Inflammatory macrophage treated with lipopolysaccharide for 4 hours (primary cell): ENCODE measurements around the gene LIX1.
"Not testable (repeated sequence)": the region's sequence is repeated elsewhere in the genome, so short reads cannot be mapped to it uniquely, and the experiment has no call there.

Experiments used
- DNase-seq: peaks from one replicate; pipeline ENCODE4 v3.0.0-alpha.2; 2020

The LIX1 gene

DNA sequence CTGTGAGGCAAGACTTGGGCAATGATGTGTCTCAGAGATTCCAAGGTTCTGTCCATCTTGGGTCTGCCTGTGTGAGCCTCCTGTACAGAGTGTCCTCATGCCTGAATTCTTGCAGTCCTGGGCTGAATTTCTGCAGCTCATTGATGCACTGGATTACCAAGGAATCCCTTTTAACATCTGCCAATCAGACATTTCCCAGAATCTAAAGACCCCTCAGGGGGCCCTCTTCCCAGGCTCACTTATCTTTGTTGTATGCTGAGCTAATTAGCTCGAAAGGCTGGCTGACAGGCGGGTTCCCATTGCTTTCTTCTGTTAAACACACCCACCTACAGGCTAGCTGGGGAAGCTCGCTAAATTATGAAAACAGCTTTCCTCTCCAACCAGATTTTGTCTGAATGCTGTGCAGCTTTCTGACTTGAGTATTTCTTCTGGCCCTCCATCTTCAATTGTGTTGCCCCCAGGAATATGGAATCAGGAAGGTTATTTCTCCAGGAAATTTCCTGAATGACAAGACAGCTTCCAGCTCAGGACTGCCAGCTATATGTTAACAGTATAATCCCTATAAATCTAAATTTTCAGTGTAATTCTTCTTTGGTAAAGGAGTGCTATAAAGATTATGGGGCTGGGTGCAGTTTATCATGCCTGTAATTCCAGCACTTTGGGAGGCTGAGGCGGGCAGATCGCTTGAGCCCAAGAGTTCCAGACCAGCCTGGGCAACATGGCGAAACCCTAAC is at the start of gene LIX1:
Gene LIX1, minus strand, starts transcription at position 91 of the 734 bp plus-strand sequence. Its CDS starts 35 bp downstream, at position 56.
- peak; percentile 51 for DNase-seq

- DNase-seq = no peak
Measured at GRCh38 chr5:97191893-97192292, 49.5 kb upstream of the LIX1 start.

GRCh38 chr5:97189523-97189922 is 47.1 kb upstream of the LIX1 start:
- DNase-seq = not testable (repeated sequence)

DNA sequence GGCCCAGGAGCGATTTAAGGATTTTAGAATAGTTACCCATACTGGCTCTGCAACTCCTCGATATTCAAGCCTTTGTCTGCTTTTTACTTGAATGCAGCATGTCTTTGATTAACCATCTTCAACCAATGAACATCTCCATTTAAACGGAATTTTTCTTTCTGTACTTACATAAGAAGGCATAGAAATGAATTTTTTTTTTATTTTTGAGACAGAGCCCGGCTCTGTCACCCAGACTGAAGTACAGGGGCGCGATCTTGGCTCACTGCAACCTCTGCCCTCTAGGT is 41.5 kb upstream of the LIX1 start:
- DNase-seq = no peak

DNA sequence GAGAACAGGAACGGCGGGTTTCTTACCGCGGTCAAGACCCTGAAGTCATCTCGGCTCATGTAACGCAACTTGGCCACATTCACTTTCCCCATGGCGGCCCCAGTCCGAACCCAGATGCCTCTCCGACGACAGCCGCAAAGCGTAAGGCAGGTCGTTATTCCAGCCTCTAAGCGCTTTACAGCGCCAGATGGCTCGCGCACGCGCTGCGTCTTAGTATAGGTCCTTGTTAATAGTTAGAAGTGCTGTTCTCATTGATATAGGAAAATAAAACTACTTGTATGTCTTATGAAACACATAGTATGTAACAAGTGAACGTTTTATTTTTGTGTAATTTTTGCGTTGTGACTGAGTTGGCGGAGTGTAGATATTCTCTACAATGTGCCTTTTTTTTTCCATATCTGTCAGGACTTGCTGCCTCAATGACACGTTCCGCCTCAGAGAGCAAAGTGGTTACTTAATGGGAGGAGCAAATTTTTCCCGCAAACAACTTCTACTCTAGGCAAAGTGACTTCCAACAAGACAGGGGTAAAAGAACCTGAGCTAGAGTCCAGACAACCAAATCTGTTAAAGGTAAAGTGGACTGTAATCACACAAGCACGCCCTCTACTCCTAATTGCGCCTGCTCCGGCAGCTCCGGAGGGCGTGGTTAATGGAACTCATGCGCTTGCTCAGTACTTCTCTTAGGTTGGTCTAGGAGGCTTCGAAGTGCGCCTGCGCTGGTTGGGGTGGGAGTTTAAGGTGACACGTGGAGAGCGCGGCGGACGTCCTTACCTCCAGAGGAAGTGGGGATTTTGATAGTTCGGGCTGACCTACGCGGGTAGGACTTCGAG is 40.9 kb upstream of the LIX1 start, which contains the start of gene RIOK2:
Gene RIOK2, minus strand, starts transcription at position 148 of the 830 bp plus-strand sequence. Its CDS starts 56 bp downstream, at position 92.
- peak; percentile 96 for DNase-seq

DNA sequence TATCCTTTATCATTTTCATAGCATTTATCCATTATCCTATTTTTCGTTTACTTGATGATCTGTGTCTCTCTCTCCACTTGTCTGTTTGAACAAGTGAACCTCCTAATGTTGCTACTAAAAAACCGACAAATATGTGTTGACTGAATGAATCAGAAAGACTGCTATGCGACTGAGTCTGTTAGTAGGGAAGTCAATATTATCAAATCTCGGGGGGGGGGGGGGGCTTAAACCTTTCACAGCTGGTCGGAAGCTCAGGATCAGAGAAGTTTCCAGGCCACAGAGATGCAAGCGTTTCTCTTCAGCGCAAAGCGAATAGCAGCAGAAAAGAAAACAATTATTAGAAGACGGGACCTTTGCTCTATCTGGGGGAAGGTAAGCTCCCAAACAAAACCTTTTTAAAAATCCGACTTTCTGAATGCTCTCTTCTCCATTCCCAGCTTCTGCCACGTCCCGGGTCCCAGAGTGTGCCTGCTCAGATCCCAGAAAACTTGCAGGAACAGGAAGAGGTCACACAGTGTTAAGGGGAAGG is 40.2 kb upstream of the LIX1 start:
- DNase-seq = peak; percentile 16

DNA sequence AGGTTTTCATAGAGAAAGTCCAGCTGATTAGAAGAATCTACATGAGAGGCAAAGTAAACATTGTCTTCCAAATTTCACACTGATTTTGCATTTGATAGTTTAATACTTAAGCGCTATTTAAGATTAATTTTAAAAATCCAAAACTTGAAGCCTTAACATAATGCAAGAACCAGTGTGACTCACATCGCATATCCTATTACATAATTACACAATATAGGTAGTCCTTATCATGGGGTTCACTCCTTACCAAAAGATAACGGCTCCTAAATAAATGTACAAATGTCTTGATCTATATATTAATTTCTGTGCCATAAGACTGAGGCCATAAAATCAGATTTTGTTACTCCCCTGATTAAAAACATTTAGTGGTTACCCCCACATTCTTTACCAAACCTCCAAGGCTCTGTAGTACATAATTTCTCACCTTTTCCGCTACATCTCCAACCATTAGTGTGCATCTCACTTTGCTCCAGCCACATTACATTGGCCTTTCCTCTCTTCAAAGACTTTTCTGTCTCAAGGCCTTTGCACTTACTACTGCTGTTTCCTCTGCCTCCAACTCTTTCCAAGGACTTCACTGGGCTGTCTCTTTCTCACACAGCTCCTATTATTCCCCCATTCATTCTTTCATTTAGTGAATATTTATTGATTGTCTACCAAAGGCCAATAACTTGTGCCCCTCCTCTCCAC is 39.6 kb upstream of the LIX1 start:
- peak; percentile 10 for DNase-seq

DNA sequence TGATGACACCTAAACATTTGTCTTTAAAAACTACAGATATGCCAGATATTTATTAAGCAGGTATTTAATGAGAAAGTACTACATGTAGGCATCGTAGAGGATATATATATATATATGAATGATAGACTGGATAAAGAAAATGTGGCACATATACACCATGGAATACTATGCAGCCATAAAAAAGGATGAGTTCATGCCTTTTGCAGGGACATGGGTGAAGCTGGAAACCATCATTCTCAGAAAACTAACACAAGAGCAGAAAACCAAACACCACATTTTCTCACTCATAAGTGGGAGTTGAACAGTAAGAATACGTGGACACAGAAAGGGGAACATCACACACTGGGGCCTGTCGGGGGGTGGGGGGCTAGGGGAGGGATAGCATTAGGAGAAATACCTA is 37.0 kb upstream of the LIX1 start:
- not testable (repeated sequence) for DNase-seq

GRCh38 chr5:97172227-97172626 is 29.8 kb upstream of the LIX1 start:
- no peak for DNase-seq

- DNase-seq = no peak
Measured at GRCh38 chr5:97171703-97172102, 29.3 kb upstream of the LIX1 start.

GRCh38 chr5:97167435-97167834 is 25.0 kb upstream of the LIX1 start:
- peak; percentile 29 for DNase-seq

DNA sequence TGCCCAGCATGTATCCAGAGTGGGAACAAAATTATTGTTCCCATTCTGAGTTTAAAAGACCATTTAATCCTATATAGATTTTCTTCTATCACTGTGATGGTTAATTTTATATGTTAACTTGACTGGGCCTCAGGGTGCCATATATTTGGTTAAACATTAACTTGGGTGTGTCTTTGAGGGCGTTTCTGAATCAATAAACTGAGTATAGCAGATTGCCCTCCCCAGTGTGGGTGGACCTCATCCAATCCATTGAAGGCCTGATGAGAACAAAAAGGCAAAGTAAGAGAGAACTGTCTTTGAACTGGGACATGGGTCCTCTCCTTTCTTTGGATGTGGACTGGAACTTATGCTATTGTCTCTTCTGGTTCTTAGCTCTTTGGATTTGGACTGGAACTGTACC is 23.3 kb upstream of the LIX1 start:
- DNase-seq = no peak

DNA sequence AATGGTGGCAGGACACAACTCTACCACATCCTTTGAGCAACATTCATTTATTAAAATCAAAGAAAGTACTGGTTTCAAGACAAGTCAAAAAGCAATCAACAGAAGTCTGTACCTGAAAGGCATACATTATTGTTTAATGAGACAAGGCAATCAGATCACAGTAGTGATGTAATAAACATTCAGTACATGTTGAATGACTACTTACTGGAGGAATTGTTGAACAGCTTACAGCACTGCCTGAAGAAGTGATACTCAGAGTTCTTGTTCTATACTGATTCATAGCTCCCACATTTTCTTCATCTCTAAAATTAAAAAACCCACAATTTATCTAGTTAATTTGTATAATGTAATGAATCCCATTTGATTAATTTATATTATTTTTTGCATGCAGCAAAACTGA is 22.4 kb upstream of the LIX1 start:
- DNase-seq = no peak

DNA sequence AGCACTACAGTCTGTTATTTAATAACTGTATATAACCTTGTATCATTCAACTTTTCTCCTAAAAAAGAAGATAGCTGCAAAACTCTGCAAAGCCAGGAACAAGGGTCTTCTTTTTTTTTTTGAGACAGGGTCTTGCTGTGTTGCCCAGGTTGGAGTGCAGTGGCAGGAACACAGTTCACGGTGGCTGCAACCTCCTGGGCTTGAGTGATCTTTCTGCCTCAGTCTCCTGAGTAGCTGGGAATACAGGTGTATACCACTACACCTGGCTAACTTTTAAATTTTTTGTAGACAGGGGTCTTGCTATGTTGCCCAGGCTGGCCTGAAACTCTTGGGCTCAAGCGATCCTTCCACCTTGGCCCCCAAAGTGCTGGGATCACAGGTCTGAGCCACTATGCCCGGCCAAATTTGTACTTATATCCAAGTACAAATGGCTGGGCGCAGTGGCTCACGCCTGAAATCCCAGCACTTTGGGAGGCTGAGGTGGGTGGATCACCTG is 21.4 kb upstream of the LIX1 start:
- no peak for DNase-seq

DNA sequence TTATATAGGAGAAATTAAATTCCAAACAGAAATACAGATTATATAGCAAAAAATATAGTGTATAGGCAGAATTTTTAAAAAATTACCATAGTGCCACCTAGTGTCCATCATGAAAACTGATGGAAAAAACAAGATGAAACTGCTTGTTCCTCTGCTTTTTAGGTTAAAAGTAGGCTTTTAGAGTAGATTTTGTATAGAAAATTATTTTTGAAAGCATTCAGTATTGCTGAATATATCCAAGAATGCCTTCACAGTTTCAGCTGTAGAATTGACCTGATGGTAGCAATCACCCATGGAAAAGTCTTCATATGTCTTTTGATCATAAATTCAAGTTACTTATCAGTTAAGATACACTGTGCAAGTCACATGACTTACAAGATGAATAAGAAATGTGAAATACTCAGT is 21.0 kb upstream of the LIX1 start:
- DNase-seq = peak; percentile 13

DNA sequence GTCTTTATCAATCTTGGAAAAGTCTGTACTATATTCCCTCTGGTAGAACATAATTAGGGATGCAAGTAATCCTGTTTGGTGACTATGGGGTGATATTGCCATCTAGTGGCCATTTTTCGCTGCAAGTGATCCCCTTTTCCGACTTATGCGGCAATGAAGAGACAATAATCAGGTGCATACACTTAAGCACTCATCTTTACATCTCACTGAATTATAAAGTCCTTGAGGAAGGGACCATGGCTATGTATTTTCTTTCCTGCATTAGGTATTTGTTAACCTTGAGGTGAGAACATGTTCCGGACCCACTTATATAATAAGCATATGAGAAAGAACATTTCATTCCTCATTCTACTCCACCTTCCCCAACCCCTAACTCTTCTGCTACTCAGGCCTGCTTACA is 19.6 kb upstream of the LIX1 start:
- peak; percentile 59 for DNase-seq

- no peak for DNase-seq
Measured at GRCh38 chr5:97157689-97158088, 15.3 kb upstream of the LIX1 start.

DNA sequence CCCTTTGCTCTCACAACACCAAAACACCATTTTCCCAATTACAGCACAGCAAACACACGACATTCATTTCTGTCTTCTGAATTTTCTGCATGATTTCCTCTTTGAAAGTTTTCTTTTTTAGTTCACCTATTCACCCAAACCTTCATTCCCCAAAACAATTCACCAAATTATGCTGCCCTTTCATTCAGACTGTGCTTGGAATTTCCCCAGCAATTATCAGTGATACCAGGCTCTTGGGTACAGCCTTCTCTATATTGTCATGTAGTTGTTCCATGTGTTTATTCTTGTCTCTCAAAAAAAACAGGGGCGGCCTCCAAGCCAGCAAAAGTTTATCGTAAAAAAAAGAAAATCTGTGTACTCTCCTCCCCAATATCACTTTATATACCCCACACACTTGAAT is 9.0 kb upstream of the LIX1 start:
- DNase-seq = no peak

DNA sequence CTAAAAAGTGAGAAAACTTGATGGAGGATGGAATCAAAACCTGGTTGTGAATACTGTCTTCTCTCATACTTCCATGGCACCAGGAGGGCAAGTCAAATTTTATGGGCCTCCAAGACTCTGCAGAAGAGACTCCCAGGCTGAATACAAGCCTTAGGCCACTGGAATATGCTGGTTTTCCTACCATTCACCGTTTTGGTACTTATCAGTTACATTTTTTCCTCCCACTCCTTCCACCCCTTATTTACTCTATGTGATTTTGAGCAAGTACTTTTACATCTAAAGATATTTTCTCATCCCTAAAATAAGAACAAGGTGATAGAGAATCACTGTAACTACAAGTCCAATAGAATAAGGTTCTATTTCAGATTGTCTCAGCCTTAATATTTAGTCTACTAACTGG is 8.0 kb upstream of the LIX1 start:
- no peak for DNase-seq

DNA sequence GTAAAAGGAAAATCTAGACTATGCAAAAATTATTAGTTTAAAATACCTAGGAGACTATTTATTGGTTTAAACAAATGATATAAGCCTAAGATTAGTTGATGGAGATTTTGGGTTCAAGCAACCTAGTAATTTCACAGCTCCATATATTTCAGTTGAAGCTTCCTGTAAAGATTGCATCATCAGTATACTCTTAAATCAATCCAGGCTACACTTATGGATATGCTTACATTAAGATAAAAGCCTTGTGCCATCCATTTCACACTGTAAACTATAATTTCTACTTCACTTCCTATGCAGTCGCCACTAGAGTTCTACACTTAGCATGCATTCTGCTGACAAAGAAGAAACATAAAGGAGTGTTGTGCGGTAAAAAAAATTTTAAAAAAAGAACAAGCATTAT is 7.3 kb upstream of the LIX1 start:
- DNase-seq = no peak

DNA sequence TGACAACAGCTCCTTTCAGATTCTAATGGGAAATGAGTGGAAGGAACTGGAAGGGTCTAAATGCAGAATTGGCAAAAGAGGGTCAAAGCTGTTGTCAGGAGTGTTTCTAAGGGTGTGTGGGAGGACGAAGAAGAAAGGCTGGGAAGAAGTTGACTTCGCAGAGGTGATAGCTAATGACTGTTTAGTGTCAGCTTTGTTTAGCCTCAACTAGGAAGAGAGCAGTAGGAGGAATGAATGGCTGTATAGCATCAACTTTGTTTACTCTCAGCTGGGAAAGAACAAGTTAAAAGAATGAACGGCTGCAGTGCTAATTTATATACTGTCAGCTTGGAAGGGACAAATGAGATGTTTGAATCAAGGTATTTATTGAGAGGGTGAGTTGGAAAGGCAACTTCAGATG is 5.9 kb upstream of the LIX1 start:
- no peak for DNase-seq

GRCh38 chr5:97143704-97144103 is 1.3 kb upstream of the LIX1 start:
- DNase-seq = no peak

- no peak for DNase-seq
Measured at GRCh38 chr5:97141539-97141938, 872 bp downstream of the LIX1 start.
